Skin epidermis (tissue), 12 donors: ENCODE results near the gene IMPDH2.
A peak's percentile ranks its signal among the peaks of the same experiment; 100 is the strongest.

ENCODE experiments used
- H3K27ac ChIP-seq, 21 experiments: fragments of 200-600 bp; sonication (generic) in 11 of 21; one replicate each; pipeline ENCODE4 v1.5.0; 2020; ENCODE audit warnings: mild to moderate bottlenecking in 3 of 21, inconsistent platforms in 2 of 21, moderate library complexity in 2 of 21
- H3K4me3 ChIP-seq, 7 experiments: fragments of 200-600 bp; sonication (generic) in 2 of 7; one replicate each; pipeline ENCODE4 v1.5.0; 2020; ENCODE audit warnings: inconsistent platforms in 2 of 7, mild to moderate bottlenecking in 2 of 7, moderate library complexity in 1 of 7

The IMPDH2 gene

DNA sequence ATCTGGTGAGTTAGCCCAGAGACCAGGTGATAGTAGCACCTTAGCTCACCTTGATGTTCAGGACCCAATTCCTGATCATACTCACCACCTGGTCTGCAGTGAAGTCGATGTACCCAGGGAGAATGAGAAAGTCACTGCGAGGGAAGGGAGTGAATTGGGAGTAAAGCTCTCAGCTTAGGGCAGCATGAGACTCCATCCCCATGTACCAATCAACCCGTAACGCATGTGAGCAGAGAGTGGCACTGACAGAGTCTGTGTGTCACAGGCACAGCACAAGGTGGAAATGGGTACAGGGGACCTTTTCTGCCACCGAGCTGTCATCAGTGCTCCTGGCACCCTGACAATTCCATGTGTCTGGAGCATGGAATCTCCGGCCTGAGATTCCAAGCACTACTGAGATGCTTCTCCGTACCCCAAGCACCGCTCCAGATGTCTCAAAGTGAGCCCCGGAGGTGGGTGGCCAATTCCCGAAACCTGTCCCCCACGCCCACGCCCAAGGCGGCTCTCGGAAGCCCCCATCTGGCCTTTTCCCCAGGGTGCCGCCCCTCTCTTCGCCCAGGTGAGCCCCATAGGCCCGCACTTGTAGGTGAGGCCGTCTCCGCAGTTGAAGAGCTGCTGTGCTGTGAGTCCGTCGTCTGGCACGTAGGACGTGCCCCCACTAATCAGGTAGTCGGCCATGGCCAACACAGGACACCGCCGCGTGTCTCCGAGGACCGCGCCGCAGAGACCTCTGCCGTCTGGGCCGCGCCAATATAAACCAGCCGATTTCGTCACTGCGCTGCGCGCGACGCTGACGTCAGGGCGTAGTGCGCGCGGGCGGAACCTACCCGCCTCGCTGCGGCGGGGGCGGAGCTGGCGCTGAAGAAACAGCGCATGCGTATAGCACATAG is at the start of gene IMPDH2:
IMPDH2 (minus strand) TSS at position 726 of the 890 bp plus-strand sequence; CDS start at position 678, 48 bp downstream.
- Histone ChIP-seq H3K4me3 (peak within 1 kb of the TSS; percentile 43 to 74 (median 64)), H3K27ac (peak within 1 kb of the TSS; percentile 70 to 98 (median 92))

DNA sequence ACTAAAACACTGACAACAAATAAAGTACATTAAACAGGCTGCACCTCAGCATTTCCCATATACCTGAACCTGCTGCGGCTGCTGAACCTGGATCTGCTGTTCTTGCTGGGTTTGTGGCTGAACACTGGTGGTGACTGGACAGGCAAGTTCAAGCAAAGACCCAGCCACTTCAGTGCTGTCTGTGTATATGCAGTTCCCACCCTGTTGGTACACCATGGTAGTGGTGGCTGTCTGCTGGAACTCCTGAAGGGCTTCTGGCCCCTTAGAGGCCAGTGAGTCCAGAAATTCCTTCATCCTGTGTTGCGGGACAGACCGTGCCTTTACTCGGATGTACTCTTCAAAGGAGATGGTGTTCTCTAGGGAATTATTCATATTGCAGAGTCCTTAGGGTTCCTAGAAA is 47.4 kb upstream of the IMPDH2 start:
- no peak overlapping the region for H3K4me3 ChIP-seq

DNA sequence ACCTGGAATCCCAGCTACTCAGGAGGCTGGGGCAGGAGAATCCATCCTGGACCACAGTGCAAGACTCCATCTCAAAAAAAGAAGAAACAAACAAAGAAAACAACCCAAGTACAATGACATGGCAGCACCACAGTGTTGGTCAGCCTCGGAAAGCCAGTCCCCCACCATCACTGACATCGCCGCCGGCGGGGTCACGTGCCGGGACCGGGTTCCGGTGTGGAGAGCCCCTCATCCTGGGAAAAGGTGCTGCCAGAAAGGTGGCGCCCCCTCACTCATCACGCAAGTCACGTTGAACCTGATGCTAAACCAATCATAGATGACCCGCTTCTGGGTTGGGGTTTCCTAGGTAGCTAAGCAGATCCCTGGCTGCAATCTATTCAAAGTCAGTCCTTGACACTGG is 46.9 kb upstream of the IMPDH2 start:
- Histone ChIP-seq H3K4me3 (no peak overlapping the region), H3K27ac (no peak overlapping the region)

More for the DNA sequence above, 47.4 kb upstream of the IMPDH2 start:
- H3K27ac ChIP-seq, result no peak overlapping the region

DNA sequence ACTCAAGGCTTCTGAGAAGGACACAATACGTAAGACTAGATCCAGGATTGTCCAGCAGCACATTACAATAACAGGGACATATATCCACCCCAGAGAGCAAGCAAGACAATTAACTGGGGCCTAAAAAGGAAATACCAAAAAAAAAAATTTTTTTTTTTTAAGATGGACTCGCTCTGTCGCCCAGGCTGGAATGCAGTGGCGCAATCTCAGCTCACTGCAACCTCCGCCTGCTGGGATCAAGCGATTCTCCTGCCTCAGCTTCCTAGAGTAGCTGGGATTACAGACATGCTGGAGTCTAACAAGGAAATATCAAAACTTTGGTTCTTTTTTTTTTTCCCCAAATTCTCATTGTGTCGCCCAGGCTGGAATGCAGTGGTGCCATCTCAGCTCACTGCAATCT is 28.8 kb upstream of the IMPDH2 start:
- H3K4me3 ChIP-seq, result no peak overlapping the region
- no peak overlapping the region for H3K27ac ChIP-seq

DNA sequence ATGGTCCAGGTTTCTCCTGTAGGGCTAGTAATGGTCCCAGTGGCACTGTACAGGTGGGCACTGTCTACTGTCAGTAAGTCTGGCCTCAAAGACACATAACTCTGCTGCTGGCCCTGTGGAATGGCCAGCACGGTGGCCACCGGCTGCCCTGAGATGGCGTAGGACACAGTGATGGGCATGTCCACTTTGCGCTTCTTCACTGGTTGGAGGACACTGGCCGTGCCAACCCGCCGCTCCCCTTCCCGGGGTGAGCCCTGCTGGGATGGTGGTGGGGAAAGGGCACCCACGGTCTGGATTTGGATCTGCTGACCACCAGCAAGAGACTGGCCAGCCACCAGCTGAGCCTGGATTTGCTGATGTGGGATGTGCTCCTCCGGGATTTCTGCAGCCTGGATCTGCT is 28.1 kb upstream of the IMPDH2 start:
- H3K4me3 ChIP-seq, result no peak overlapping the region
- H3K27ac ChIP-seq, result no peak overlapping the region

DNA sequence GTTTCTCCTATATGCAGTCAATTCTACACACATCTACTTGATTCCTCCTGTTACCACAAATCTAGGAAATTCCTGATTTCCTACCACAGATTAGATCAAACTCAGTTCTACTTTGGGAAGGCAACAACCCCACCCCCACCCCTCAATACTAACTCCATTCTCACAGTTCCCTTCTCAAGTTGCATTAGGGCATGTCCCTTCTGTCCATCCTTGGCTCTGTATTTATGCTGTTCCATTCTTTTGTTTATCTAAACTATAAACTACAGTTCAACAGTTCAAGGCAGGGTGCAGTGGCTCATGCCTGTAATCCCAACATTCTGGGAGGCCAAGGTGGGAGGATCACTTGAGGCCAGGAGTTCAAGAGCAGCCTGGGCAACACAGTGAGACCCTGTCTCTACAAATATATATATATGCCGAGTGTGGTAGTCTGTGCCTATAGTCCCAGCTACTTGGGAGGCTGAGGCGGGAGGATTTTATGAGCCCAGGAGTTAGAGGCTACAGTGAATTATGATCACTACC is 25.2 kb upstream of the IMPDH2 start:
- H3K27ac ChIP-seq, result no peak overlapping the region
- H3K4me3 ChIP-seq, result no peak overlapping the region

DNA sequence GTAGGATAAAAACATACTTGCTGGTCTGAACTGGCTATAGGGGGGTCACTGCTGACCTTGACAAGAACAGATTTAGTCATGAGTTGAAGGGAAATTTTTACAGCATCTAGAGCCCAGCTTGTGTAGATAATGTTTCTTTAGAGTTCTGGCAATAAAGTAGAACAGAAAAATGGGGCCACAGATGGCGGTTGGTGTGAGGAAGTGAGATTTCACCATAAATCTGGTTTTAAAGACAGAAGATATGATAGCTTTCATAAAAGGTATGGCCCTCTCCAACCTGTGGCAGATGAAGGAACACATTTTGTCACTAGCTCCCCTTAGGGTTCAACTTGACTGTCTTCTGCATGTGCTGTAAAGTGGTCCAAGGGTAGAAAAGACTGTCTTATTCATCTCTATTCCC is 24.3 kb upstream of the IMPDH2 start:
- Histone ChIP-seq H3K4me3 (no peak overlapping the region), H3K27ac (no peak overlapping the region)

DNA sequence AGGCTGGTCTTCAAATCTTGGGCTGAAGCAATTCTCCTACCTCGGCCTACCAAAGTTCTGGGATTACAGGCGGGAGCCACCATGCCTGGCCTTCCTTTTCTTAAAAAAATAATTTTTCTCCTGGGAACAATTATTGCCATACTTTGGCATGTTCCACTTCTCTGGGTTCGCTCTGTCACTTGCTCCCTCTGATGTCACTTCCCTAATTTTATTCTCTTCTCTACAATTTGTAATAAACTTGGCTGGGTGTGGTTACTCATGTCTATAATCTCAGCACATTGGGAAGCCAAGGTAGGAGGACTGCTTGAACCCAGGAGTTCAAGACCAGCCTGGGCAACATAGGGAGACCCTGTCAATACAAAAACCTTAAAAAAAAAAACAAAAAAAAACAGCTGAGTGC is 6.1 kb upstream of the IMPDH2 start:
- H3K4me3 ChIP-seq, result no peak overlapping the region
- H3K27ac ChIP-seq, result no peak overlapping the region

DNA sequence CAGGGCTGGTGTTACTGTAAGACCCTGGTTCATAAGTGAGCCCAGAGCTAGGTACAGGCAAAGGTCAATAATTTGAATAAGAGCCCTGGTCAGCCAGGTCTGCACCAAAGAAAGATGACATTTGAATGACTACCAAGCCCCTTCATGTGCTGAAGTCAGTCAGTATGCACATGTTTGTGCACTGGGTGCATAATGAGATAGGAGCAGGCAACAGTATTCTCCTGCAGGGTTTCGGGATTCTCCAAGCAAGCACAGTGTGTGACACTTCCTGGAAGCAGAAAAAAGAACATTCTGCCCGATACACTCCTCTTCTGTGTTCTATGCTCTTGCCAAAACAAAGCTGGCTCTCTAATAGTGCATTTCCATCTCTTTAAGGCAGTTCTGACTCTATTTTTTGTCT is 5.5 kb upstream of the IMPDH2 start:
- Histone ChIP-seq H3K27ac (no peak overlapping the region), H3K4me3 (no peak overlapping the region)

DNA sequence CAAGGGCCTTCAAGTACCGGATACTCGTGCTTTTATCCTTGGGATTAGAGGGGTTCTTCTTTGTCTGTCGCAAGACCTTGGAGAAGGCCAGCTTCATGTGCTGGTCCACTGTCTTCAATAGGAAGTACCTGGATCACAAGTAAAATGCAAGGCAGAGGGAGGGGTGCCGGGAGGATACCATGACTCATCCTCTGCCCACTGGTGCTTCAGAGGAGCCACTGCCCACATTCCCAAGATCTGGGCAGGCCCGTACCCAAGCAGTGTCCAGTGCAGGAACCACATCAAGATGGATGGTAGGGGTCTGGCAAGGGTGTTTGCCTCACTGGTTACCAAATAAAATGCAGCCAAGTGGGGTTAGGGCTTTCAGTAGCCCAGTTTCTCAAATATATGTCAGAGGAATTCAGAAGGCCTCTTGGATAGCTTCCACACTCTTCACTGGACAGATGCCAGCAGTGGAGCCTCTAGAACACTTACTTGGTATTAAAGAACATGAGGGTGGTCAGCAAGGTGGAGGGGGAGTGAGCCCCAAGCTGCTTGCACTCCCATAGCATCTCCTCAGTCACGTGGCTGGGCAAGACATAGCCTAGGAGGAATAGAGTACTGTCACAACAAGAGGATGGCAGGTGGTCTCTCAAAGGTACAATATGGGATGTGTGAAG is 3.6 kb upstream of the IMPDH2 start:
- H3K27ac ChIP-seq, result no peak overlapping the region

DNA sequence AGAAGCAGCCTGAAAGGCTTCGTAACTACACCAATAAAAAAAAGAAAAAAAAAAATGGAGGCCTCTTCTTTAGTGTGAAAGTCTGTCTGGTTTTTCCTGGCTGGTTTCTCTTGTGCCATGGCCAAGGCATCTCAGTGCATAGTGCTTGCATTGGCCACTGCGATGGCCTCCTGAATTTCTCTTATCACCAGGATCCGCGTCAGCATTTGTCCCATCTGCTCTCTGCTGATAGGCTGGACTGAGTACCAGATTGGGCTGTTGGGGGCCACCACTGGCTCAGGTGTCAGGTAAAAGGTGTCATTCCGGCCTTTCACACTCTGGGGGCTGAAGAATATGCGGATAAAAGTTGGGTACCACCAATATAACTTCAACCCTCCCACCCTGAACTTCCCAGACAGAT is 1.1 kb upstream of the IMPDH2 start:
- H3K27ac ChIP-seq, result peak overlapping the region in 3 of 21 experiments; percentile 93 to 98 (median 96)
- no peak overlapping the region for H3K4me3 ChIP-seq

More for the DNA sequence above, 3.6 kb upstream of the IMPDH2 start:
- H3K4me3 ChIP-seq, result no peak overlapping the region

DNA sequence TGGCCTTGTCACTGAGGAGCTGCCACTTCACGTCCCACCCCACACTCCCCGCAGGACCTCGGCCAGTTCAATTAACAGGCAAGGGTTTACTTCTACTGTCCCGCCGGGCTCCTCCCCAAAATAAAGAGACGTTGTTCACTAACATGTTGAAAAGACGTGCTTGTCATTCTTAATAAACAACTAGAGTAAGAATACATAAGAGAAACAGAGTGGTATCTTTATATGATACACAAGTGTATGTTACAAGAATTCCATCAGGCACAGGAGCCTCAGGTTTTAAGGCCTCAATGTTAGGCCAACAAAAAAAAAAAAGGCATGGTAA is 326 bp upstream of the IMPDH2 start:
- Histone ChIP-seq H3K4me3 (peak overlapping the region; percentile 43 to 74 (median 64)), H3K27ac (peak overlapping the region in 19 of 21 experiments; percentile 39 to 98 (median 92))

DNA sequence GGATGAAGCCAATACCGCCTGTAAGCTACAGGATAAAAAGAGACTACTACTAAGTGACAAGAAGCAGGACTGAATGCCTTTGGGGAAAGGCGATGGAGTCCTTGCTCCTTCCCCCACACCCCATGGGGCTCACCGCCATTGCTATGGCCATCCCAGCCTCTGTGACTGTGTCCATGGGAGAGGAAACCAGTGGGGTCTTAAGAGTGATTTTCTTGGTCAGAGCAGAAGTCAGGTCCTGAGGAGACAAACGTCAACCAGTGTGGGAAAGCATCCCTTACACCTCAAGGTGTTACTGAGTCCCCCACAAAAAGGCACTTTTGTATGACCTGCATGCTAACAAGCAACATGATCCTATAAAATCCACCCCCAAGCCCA is 913 bp downstream of the IMPDH2 start:
- H3K27ac ChIP-seq, result peak overlapping the region in 13 of 21 experiments; percentile 79 to 98 (median 93)
- peak overlapping the region; percentile 43 to 74 (median 64) for H3K4me3 ChIP-seq

DNA sequence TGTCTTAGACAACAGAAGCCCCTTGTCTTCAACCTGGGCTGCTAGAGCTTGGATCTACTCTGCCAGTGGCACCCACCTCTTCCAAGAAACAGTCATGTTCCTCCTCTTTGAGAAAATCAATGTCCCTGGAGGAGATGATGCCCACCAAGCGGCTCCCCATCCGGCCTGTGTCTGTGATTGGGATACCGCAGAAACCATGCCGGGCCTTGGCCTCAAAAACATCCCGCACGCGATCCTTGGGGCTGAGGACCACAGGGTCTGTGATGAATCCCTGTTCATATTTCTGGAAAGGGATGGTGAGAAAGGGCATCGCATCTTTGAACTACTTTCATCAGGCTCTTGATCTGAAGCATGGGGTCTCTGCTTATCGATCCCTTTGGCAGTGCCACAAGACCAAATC is 1.6 kb downstream of the IMPDH2 start:
- H3K27ac ChIP-seq, result peak overlapping the region in 2 of 21 experiments; percentile 96 to 97
- H3K4me3 ChIP-seq, result peak overlapping the region in 1 of 7 experiments; percentile 3

DNA sequence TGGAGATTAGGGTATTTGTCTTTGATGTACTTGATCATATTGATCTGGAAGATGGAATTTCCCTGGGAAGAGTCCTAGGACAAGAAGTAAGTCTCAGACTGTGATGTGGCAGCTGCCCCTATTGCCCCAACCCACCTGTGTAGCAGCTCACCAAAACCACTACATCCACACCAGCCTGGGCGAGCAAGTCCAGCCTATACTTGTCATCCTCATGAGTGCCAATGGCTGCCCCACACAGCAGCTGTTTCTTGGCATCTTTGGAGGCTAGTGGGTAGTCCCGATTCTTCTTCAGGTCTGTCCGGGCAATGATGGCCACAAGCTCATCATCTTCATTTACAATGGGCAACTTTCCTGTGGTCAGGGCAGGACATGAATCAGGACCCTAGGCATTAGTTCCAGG is 2.7 kb downstream of the IMPDH2 start:
- Histone ChIP-seq H3K27ac (no peak overlapping the region), H3K4me3 (no peak overlapping the region)

DNA sequence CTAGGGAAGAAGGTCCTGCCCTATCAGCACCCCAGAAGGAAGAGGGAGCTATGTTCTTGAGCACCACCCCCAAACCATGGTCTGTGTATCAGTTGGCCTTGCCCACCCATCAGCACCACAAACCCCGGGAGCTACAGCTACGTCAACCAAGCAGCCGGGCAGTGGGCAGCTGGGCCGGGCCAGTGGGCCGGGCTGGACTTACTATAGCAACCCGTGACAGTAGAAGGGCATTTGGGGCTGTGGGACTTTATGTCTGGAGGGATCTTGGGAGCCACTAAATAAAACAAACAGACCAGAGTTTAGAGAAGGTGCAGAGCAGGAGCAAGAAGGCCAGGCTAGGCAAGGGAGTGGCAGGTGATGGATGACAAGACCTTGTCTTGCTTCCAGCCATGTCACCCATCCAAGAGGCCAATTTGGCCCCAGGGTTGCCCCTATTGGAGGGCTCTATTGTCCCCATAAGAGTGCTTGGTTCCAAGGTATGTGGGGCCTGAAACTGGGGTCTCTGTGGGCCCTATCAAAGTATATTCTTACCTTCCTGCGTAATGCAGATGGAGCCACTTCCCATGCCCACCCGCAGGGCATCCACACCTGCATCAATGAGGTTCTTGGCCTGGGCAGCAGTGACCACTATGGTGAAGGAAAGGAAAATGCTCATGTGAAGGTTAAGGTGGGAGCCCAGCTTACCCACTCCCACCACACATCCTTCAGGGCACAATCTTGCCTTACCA is 3.2 kb downstream of the IMPDH2 start:
- Histone ChIP-seq H3K27ac (no peak overlapping the region), H3K4me3 (no peak overlapping the region)

DNA sequence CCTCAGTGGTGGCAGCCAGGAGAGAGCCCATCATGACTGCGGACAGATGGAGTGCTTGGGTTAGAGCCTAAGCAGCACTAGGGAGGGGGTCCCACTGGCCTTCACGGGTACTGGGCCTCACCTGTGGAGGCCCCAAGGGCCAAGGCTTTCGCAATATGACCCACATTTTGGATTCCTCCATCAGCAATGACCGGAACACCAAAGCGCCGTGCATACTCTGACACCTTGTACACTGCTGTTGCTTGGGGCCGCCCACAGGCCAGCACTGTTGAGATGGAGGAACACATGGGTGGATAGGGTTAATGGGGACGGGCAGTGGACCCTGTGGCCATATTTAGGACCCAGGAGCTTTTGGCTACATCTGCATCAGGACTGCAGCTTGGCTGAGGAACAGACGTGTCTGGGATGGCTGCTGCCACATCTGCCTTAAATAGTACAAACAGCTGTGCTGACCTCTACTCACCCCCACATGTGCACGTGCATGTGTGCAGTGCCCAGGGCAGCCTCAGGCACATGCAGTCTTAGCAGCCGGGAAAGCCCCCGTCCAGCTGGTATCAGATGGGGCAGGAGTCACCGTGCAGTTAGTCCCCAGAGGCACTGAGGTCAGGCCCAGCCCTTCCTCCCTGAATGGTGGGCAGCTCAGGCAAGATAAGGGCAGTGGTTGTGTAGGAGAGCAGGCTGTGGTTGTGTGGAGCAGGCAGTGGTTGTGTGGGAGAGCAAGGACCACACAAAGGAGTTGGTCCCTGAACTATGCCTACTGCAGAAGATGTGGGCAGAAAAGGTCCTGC is 4.0 kb downstream of the IMPDH2 start:
- Histone ChIP-seq H3K27ac (no peak overlapping the region), H3K4me3 (no peak overlapping the region)

DNA sequence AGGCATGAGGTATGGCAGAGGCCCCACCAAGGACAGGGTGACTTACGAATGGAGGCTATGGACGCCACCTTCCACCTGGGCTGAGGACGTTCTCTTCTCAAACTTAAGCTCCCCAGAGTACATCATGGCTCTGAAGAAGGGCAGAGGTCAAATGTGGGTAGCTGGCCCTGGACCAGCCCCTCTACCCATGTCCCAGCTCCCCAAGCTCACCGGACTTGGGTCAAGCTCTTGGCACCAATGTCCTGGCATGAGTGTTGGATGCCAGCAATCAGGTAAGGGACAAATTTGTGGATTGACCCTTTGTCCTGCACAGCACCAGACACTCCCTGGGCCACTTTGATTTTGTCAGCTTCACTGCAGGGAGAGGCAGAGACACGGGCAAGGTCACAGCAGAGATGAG is 4.7 kb downstream of the IMPDH2 start:
- no peak overlapping the region for H3K4me3 ChIP-seq
- H3K27ac ChIP-seq, result no peak overlapping the region

DNA sequence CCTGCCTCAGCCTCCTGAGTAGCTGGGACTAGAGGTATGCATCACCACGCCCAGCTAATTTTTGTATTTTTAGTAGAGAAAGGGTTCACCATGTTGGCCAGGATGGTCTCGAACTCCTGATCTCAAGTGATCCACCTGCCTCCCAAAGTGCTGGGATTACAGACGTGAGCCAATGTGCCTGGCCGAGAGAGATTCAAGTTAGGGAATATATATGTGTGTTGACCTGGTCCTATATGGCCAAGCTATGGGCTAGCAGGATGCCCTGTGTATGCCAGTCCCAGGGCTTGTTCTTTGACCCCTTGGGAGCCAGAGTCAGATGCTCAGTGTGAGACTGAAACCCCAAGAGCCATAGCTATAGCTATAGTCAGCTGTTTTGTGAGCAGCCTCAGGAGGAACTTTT is 5.4 kb downstream of the IMPDH2 start:
- no peak overlapping the region for H3K27ac ChIP-seq
- no peak overlapping the region for H3K4me3 ChIP-seq
